WTC11 (cell line): ENCODE results near the gene CCDC136. TPM values are rescaled to one million over a fixed set of nuclear protein-coding genes. Genes with fewer than 3 reads are reported as not detected.

Experiments
- ATAC-seq: fragments of 200-7000 bp; cut with Tn5 transposase; 2 replicates; pipeline ENCODE4 v1.10.0; 2021; ENCODE audit warnings: mild to moderate bottlenecking, moderate library complexity
- CTCF ChIA-PET: fragments of 300-600 bp; sonication (Branson Sonifier 250); formaldehyde crosslinking; loops from one replicate; lab custom pipeline; 2021; ENCODE audit warnings: antibody characterized with exemption; lab: Charles Lee
- POLR2A ChIA-PET: fragments of 350-600 bp; sonication (Branson Sonifier 250); formaldehyde crosslinking; loops from one replicate; lab custom pipeline; 2021; ENCODE audit warnings: antibody characterized with exemption; lab: Charles Lee
- DNase-seq: peaks from one replicate; pipeline ENCODE4 v3.0.0; 2021; ENCODE audit warnings: low spot score
- H3K27ac Mint-ChIP-seq: 2 replicates; pipeline ENCODE4 v1.8.0; 2021; ENCODE audit warnings: mixed read lengths
- H3K27me3 Mint-ChIP-seq: 2 replicates; pipeline ENCODE4 v1.8.0; 2021; ENCODE audit warnings: low read depth, mild to moderate bottlenecking, moderate library complexity, mixed read lengths
- H3K36me3 Mint-ChIP-seq: 2 replicates; pipeline ENCODE4 v1.8.0; 2021; ENCODE audit warnings: mixed read lengths
- H3K4me1 Mint-ChIP-seq: 2 replicates; pipeline ENCODE4 v1.8.0; 2022; ENCODE audit warnings: mixed read lengths
- H3K4me3 Mint-ChIP-seq: 2 replicates; pipeline ENCODE4 v1.8.0; 2021; ENCODE audit warnings: mild to moderate bottlenecking, moderate library complexity, mixed read lengths
- H3K9me3 Mint-ChIP-seq: 2 replicates; pipeline ENCODE4 v1.8.0; 2021; ENCODE audit warnings: mixed read lengths
- AFF4 ChIP-seq: sonication (generic); formaldehyde crosslinking; IDR thresholded peaks from 2 replicates; pipeline ENCODE4 v1.8.1; 2023; ENCODE audit warnings: mild to moderate bottlenecking, missing genetic modification reagents, borderline replicate concordance
- ATF1 ChIP-seq: sonication (generic); formaldehyde crosslinking; IDR thresholded peaks from 2 replicates; pipeline ENCODE4 v1.8.1; 2023; ENCODE audit warnings: mild to moderate bottlenecking, moderate library complexity, missing genetic modification reagents
- ATF3 ChIP-seq: sonication (generic); formaldehyde crosslinking; conservative IDR thresholded peaks from 2 replicates; pipeline ENCODE4 v1.8.1; 2022; ENCODE audit warnings: mild to moderate bottlenecking, missing genetic modification reagents
- ATF6 ChIP-seq: sonication (generic); formaldehyde crosslinking; IDR thresholded peaks from 2 replicates; pipeline ENCODE4 v1.8.1; 2023; ENCODE audit warnings: mild to moderate bottlenecking, missing genetic modification reagents
- CDX4 ChIP-seq: fragments of 250-450 bp; sonication (Bioruptor Pico); IDR thresholded peaks from 2 replicates; pipeline ENCODE4 v1.9.0; 2021; ENCODE audit warnings: moderate library complexity, mild to moderate bottlenecking, inconsistent platforms, borderline replicate concordance
- E2F5 ChIP-seq: sonication (generic); formaldehyde crosslinking; IDR thresholded peaks from 2 replicates; pipeline ENCODE4 v1.8.1; 2022; ENCODE audit warnings: mild to moderate bottlenecking, moderate library complexity, missing genetic modification reagents
- ELF4 ChIP-seq: sonication (generic); formaldehyde crosslinking; IDR thresholded peaks from 2 replicates; pipeline ENCODE4 v1.8.1; 2022; ENCODE audit warnings: low read depth, mild to moderate bottlenecking, moderate library complexity, missing genetic modification reagents
- HMGA2 ChIP-seq: fragments of 250-450 bp; sonication (Bioruptor Pico); IDR thresholded peaks from 2 replicates; pipeline ENCODE4 v1.4.0; 2021; ENCODE audit warnings: mild to moderate bottlenecking, moderate library complexity
- JUN ChIP-seq: sonication (generic); formaldehyde crosslinking; IDR thresholded peaks from 2 replicates; pipeline ENCODE4 v1.8.0; 2023; ENCODE audit warnings: mild to moderate bottlenecking, missing genetic modification reagents
- KAT7 ChIP-seq: sonication (generic); formaldehyde crosslinking; IDR thresholded peaks from 2 replicates; pipeline ENCODE4 v1.8.1; 2023; ENCODE audit warnings: missing genetic modification reagents, mild to moderate bottlenecking, borderline replicate concordance
- NR2C2 ChIP-seq: sonication (generic); formaldehyde crosslinking; IDR thresholded peaks from 2 replicates; pipeline ENCODE4 v1.8.0; 2022; ENCODE audit warnings: mild to moderate bottlenecking, missing genetic modification reagents
- PRRX2 ChIP-seq: fragments of 250-450 bp; sonication (Bioruptor Pico); IDR thresholded peaks from 2 replicates; pipeline ENCODE4 v1.8.0; 2021; ENCODE audit warnings: mild to moderate bottlenecking
- SMAD4 ChIP-seq: sonication (generic); formaldehyde crosslinking; IDR thresholded peaks from 2 replicates; pipeline ENCODE4 v1.8.0; 2022; ENCODE audit warnings: mild to moderate bottlenecking, missing genetic modification reagents
- STAT6 ChIP-seq: sonication (generic); formaldehyde crosslinking; conservative IDR thresholded peaks from 2 replicates; pipeline ENCODE4 v1.8.1; 2023; ENCODE audit warnings: mild to moderate bottlenecking, low read depth, missing genetic modification reagents, moderate library complexity
- TEAD4 ChIP-seq: sonication (generic); formaldehyde crosslinking; IDR thresholded peaks from 2 replicates; pipeline ENCODE4 v1.8.0; 2022; ENCODE audit warnings: mild to moderate bottlenecking, missing genetic modification reagents
- USF1 ChIP-seq: sonication (generic); formaldehyde crosslinking; IDR thresholded peaks from 2 replicates; pipeline ENCODE4 v1.8.0; 2022; ENCODE audit warnings: mild to moderate bottlenecking, missing genetic modification reagents
- USF2 ChIP-seq: sonication (generic); formaldehyde crosslinking; IDR thresholded peaks from 2 replicates; pipeline ENCODE4 v1.8.1; 2023; ENCODE audit warnings: mild to moderate bottlenecking, missing genetic modification reagents, moderate library complexity
- ZNF423 ChIP-seq: fragments of 250-450 bp; sonication (Bioruptor Pico); IDR thresholded peaks from 2 replicates; pipeline ENCODE4 v2.1.2; 2022; ENCODE audit warnings: mild to moderate bottlenecking, moderate library complexity
- ZNF425 ChIP-seq: fragments of 250-450 bp; sonication (Bioruptor Pico); conservative IDR thresholded peaks from 2 replicates; pipeline ENCODE4 v1.9.0; 2021; ENCODE audit warnings: mild to moderate bottlenecking
- ZNF671 ChIP-seq: fragments of 250-450 bp; sonication (Bioruptor Pico); IDR thresholded peaks from 2 replicates; pipeline ENCODE4 v1.8.0; 2021; ENCODE audit warnings: mild to moderate bottlenecking
- total RNA-seq: library from RNA; stranded (reverse); gene quantifications from 3 replicates; pipeline ENCODE4 v1.2.3, GENCODE V29; 2021

Gene CCDC136
- total RNA-seq, 1 experiment from 2014 or later, result 51.0 TPM

GRCh38 chr7:128846781-128847444 lies 55.1 kb downstream of the CCDC136 start (continued):
- TF ChIP-seq ZNF425 (CRISPR knock-in tag) (no peak), E2F5 (CRISPR knock-in tag) (no peak), ELF4 (CRISPR knock-in tag) (no peak), TEAD4 (no peak), STAT6 (CRISPR knock-in tag) (no peak), ATF6 (no peak), USF1 (CRISPR knock-in tag) (no peak)

GRCh38 chr7:128847721-128848211 lies 56.0 kb downstream of the CCDC136 start:
- CTCF ChIA-PET, result interaction anchor here (1.1 to 1.3 kb wide), 3 partner anchors 12 to 36 kb away, joined by 4 to 5 read pairs (median 5); no protein-coding TSS in a partner anchor
- Mint-ChIP-seq H3K36me3 (no peaks in the 10 kb centered on the region), H3K4me3 (no peak overlapping the region), H3K27me3 (no peaks in the 10 kb centered on the region), H3K4me1 (no peaks in the 10 kb centered on the region), H3K27ac (no peak overlapping the region), H3K9me3 (no peaks in the 10 kb centered on the region)
- DNase-seq (no peak), ATAC-seq (no peak)
- POLR2A ChIA-PET, result no interaction called here
- TF ChIP-seq USF2 (no peak), ZNF671 (no peak), JUN (CRISPR knock-in tag) (no peak), CDX4 (no peak), PRRX2 (no peak), ATF1 (no peak), NR2C2 (no peak), SMAD4 (CRISPR knock-in tag) (no peak), KAT7 (CRISPR knock-in tag) (no peak), HMGA2 (no peak), AFF4 (no peak), ATF3 (CRISPR knock-in tag) (no peak), ZNF423 (CRISPR knock-in tag) (no peak)
